Activated T-helper 1 cell treated with Interleukin-2 at 50 U/mL for 16 hours (primary cell): ENCODE measurements around the gene CDC42BPB.

Experiments used
- DNase-seq: peaks from one replicate; pipeline ENCODE4 v3.0.0-alpha.2; 2020; ENCODE audit warnings: low read depth

Gene CDC42BPB

DNA sequence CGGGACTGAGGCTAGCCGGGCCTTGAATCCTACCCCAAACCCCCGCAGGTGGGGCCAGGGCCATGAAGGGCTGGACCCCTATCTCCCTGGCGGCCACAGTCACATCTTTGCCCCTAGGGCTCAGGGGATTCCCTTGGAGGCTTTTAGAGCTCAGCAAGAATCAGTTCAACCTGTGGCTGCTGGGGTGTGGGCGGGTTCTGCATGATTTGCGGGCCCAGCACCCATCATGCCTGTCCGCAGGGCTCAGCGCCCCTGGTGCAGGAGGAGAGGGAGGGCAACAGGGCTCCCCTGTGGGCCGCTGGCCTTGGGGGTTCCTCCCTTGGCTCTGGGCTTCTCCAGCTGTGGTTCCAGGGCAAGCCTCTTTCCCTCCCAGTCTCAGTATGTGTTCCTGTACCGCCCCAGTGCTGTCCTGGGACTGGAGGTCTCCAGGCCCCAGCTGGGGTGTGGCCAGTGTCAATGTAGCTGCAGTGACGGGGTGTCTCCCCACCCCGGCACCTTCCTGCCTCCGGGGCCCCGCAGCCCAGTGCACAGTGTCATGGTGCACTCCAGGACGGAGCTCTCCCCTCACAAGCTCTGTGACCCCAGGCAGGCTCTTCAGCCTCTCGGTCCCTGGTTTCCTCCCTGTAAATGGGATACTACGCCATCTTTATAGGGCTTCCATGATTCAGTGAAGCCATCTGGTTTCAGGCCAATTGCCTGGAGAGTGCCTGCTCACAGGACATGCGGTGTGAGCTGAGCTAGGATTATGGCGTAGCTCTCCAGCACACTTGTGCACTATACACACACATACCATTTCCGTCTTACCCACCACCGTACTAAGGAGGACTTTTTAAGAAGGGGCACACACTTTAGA, 16.8 kb upstream of the CDC42BPB start:
- no peak for DNase-seq

DNA sequence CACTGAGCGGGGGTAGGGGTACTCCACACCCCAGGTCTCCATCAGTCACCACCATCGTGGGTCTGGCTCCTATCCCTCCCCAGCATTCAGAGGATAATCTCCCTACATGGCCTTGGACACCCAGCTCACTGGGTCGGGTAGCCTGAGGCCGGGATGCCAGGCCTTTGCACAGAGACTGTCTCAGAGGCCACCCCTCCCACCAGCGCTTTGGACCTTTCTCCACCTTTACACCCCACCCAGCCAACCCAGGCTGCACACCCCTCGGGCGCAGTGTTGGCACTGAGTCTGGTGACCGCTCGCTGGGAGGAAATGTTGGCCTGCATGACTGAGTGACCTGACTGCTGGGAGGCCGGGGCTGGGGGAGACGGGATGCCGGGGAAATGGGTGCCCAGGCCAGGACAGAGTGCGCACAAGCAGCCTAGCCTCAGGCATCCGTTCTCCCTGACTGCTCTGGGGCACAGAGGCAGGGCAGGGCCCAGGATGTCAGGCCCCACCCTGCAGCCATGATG, 16.1 kb upstream of the CDC42BPB start:
- no peak for DNase-seq

DNA sequence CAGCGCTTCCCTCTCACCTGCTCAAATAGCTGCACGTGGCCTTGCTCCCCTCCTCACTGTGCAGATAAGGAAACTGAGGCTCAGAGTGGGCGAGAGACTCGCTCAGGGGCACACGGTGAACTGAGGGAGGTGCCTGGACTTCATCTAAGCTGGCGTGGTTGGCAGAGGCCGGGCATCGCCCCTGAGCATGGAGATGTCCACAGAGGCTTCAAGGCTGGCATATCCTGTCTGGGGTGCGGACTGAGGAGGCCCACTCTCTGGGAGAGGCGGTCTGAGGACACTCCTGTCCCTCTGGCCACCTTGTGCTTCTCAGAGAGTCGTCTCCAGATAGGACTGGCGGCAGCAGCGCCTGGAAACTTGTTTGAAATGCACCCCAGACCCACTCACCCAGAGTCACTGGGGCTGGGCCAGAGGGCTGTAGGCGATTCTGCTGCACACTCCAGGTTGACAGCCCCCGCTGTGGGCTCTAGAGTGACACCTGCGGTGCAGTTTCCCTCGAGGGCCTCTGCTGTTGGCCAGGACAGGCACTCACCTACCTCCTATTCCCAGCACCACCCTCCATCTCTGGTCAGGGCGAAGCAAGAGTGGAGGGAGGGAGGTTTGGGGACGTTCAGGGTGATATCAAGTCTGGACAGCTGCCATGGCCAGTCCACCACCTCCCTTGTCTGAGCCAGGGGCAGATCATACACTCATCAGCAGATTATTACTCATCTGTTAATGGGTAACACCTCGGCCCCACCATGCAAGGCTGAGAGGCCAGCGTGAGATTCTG, 15.4 kb upstream of the CDC42BPB start:
- no peak for DNase-seq

DNA sequence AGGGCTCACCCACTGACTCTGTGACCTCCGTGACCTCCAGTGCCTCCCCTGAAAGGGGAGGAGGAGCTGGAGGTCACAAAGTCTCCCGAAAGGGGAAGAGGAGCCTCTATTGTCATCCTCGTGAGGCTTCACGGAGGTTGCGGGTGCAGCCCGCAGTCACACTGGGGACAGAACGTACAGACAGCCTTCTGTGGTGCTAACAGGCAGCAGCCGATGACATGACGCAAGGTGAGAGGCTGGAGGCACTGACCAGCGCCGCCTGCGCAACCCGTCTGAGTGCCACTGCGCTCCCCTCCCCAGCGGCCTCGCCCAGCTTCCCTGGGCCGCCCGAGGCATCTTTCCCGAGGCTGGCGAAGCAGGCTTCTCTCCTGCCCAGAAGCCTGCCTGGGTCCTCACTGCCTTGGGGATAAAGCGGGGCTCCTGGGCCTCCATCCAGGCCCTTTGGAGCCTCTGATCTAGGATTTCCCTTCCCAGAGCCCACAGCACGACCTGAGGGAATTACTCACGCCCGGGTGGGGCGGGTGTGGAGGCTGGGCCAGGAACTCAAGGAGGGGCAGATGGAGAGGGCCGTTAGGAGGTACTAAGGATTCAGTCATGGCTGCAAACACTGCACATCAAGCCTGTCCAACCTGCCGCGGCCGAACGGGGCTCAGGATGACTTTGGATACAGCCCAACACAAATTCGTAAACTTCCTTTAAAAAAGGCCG, 14.3 kb upstream of the CDC42BPB start:
- DNase-seq: no peak

DNA sequence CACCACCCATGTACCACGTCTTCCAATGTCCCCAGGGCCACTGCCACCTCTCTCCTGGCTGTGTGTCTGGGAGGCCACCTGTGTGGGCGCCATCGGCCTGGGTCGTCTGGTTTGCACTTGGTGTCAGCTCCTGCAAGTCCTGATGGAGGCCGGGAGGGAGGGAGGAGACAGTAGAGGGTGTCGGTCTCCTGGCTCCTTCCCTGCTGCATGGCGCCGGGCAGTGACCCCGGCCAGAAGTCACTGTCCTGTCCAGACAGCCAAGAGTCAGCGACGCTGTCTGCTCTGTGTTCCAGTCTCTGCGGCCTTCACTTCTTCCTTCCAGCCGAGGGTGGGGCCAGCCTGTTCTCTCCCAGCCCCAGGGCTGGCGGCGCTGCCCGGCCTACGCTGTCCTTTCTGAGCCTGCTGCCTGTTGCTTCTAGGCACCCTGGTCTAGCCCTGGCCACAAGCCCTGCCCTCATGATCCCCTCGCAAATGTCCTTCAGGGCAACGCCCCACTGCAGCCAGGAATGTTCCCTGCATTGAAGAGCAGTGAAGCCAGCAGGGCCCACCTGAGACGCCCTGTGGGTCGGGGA, 13.7 kb upstream of the CDC42BPB start:
- no peak for DNase-seq

DNA sequence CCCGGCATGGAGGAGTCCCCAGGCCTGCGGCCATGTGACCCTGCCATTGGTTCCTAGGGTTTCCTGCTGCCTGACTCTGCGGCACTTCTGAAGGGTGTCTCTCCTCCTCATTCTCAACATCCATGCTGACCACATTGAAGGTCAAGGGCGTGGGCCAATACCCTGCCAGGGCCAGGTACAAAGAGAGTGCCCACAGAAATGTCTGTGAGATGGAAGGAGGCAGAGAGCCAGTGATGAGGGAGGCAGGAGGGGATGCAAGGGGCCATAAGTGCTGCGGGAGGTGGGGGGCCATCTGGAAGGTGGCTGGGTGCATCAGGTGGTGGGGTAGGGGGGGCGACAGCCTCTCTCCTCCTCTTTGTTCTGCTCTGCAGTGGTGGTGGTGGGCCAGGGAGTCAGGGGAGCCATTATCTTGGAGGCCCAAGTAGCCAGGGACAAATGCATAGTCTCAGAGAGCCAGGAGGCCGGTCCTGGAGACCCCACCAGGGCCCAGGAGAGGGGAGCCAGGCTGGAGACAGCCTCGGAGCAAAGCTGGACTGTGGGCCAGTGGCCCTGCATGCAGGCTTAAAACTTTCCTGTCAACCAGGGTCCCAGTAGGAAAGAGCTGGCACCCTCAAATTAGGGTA, 13.0 kb upstream of the CDC42BPB start:
- no peak for DNase-seq

DNA sequence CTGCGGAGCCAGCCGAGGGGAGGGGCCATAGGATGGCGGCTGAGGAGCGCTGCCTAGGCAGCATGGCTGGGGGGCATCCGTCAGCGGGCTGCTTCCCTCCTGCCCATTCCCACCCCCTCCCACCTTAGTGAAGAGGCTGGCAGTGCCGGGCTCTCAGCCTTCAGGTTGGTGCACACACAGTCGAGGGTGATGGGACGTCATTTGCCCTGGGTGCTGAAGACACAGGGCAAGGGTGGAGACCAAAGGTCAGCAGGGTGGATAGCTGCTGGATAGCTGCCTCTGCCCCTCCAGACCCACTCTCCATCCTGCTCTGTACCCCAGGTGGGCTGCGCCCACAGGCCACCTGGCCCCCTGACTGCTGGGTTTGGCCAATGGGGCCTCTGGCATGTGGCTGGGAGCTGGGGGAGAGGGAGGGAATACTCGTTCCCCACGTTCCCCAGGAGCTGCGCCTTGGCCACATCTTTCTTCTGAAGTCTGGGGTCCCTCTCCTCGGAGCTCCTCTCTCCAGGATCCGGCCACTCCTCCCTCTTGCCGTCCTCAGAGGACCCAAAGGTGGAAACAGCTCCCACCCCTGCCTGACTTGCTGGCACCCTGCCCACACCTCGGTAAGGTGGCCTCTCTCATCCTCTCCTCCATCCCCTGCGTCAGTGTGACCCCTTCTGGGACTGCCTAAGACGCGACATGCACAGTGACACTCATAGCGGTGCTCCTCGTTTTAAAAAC, 11.2 kb upstream of the CDC42BPB start:
- DNase-seq: no peak

DNA sequence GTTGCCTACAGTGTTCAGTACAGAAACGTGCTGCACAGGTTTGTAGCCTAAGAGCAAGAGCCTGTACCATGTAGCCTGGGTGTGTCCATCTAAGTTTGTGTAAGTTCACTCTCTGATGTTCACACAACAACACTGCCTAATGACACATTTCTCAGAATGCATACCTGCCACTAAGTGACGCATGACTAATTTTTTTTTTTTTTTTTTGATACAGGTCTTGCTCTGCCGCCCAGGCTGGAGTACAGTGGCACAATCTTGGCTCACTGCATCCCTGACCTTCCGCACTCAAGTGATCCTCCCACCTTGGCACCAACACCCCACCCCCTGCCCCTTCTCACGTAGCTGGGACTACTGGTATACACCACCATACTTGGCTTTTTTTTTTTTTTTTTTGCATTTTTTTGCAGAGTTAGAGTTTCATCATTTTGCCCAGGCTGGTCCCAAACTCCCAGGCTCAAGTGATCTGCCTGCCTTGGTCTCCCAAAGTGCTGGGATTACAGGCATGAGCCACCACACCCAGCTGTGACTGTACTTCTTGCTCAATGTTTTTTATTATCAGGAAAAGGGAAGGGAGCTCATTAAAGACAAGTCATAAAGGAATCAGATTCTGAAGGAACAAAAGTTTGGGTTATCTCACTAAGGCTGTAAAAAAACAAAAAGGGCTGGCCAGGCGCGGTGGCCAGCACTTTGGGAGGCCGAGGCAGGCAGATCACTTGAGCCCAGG, 10.0 kb upstream of the CDC42BPB start:
- DNase-seq: no peak

DNA sequence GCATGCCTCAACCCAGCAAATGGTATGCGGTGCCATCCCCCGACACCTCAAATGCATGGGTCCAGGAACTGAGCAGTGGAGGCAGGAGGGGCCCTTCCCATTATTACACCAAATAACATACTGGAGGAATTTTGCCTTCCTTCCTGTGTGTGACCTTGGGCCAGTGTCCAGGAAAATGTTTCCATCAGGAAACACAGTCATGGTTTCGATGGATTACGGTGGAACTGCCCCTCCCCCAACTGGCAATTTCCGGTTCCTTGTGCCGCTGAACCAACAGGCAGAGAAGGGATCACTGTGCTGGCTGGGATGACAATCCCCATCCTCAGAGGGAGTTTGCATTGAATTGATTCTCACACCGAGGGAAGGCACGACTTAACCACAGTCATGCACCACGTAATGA, 9.1 kb upstream of the CDC42BPB start:
- no peak for DNase-seq

DNA sequence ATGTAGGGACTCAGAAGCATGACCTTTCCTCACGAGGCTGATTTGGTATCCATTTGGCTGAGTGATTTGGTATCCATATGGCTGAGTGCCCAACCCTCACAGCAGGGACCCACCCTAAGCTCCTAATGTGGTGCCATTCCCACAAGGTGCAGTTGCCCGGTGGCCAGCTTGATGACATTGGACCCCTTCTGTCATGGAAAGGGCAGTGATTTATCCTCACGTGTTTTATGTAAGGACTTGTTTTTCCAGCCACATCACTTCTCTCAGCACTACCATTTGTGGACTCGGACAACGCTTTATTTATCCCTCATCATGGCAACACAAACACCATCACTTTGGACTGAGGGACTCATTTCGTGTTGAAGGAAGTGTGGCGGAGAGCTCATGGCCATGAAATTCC, 8.5 kb upstream of the CDC42BPB start:
- DNase-seq: no peak

DNA sequence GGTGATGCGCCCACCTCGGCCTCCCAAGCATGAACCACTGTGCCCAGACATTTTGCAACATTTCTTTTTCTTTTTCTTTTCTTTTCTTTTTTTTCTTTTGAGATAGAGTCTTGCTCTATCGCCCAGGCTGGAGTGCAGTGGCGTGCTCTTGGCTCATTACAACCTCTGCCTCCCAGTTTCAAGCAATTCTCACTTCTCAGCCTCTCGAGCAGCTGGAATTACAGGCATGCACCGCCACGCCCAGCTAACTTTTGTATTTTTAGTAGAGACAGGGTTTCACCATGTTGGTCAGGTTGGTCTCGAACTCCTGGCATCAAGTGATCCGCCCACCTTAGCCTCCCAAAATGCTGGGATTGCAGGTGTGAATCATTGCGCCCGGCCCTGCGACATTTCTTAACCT, 7.6 kb upstream of the CDC42BPB start:
- no peak for DNase-seq

DNA sequence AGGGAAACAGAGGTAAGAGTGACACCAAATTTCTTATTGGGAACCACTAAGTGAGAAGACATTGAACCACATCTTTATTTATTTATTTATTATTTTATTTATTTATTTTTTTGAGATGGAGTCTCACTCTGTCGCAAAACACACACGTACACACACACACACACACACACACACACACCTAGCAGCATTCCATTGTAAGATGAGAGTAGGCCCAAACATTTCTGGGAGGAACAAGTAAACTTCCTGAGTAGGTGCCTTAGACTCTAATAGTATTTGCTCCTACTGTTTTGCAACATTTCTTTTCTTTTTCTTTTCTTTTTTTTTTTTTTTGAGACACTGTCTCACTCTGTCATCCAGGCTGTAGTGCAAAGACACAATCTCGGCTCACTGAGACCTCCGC, 7.1 kb upstream of the CDC42BPB start:
- DNase-seq: no peak

DNA sequence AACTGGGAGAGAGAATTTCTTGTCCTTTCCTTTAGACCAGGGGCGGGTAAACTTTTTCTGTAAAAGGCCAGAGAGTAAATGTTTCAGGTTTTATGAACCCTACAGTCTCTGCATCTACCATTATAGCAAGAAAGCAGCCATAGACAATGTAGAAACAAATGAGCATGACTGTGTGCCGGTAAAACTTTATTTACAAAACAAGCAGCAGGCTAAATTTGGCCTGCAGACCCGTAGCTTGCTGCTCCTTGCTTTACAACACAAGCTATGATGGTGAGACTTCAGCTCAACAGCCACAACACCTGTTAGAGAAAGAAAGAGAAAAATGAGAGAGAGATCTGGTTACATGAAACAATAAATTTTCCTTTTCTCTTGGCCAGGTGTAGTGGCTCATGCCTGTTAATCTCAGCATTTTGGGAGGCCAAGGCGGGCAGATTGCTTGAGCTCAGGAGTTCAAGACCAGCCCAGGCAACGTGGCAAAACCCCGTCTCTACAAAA, 4.2 kb upstream of the CDC42BPB start:
- no peak for DNase-seq

DNA sequence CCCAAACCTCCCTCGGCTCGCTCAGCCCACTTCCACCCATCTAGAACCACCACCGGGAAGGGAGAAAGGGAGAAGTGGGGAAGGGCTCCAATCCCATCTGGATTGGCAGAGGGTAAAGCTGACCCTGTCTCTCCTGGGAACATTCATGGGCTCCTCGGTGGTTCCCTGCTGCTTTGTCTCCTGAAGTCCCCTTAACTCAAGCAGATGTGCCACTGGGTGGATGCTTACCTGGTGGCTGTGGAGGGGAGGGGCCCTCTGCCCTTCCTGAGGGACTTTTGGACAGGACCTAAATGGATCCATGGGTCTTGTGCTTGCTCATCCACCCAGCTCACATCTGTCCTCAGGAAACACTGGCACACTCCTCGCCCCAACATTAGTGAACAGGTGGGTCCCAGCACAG, 2.2 kb upstream of the CDC42BPB start:
- no peak for DNase-seq

DNA sequence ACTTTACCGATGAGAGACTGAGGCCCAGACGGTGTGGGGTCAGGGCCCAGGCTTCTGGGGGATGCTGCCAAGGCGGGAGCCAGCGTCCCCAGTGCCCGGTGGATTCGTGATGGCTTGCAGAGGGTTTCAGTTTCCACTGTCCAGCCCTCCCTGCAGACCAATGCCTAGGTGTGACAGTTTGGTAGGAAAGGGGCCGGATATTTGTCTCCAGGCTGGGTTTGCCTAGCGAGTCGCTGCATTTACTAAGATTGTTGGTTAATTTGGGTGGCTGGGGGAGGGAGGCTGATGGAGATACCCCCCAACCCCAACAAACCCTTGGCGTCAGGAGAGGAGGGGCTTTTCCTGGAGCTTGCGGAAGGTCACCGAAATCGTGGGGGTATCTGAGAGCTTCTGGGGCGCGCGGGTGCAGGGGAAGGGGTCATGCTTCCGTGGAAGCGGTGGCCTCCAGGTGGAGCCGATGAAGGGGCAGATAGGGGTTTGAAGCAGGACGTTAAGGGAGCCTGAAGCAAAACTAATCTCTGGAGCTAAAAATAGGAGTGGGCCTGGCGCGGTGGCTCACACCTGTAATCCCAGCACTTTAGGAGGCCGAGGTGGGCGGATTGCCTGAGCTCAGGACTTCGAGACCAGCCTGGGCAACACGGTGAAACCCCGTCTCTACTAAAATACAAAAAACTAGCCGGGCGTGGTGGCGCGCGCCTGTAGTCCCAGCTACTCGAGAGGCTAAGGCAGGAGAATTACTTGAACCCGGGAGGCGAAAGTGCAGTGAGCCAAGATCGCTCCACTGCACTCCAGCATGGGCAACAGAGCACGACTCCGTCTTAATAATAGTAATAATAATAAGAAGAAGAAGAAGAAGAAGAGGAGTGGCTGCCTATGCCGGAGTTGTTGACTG, 1.1 kb upstream of the CDC42BPB start:
- no peak for DNase-seq

DNA sequence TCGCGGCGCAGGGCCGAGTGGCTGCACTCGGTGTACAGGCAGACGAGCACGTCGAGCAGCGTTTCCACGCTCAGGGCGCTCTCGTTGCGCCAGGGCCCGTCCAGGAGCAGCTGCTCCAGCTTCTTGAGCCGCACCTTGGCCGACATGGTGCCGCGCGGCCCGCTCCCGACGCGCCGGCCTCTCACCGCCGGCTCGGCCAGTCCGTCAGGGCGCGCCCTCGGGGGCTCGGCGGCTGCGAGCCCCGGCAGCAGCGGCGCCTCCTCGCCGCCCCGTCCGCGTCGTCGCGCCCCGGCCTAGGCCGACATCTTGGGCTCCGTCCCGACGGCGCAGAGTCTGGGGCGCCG, 349 bp downstream of the CDC42BPB start:
- DNase-seq: no peak

DNA sequence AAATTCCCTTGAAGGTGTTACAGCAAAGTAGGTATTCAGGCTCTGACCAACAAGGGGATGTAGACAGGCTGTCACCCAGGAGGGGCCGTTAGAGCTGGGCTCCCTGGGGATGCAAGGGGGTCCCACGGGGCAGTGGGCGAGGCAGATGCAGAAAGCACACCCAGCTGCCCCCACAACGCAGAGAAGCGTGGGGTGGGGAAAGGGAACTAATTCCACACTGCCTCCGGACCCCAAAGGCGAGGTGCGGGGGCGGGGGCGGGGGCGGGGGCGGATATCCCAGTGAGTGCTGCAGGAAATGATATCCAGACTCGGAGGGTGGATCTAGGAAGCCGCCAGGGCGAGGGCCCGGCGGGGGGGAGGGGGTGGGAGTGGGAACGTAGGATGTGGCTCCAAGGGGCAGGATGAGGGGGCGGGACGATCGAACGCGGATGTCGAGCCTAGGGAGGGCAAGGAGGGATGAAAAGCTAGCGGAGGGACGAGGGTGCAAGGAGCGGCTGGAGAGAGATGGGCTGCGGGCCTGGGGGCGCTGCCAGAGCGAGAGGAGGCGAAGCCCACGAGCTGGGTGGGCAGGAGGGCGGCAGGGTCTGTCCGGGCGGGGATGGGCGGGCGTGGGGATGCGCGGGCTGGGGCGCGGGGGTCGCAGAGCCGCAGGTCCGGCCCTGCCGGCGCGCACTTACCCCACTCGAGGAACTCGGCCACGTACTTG, 874 bp downstream of the CDC42BPB start:
- DNase-seq: no peak

DNA sequence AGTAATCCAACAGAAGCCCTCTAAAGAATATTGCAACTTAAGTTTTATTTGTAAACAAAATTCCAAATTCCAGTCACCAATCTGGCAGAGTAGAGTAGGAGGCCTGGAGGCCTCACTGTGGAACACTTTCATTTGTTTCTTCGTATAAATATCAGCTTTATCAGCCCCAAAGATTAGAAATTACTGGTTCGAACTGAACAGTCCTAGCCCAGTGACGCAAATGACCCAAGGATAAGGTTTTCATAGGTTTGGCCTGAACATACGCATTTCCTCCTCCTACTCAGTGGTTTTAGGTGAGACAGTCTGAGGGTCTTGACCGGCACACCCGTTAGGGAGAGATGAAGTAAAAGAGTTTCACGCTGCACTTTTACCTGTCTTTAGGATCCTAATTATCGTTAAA, 1.7 kb downstream of the CDC42BPB start:
- no peak for DNase-seq

DNA sequence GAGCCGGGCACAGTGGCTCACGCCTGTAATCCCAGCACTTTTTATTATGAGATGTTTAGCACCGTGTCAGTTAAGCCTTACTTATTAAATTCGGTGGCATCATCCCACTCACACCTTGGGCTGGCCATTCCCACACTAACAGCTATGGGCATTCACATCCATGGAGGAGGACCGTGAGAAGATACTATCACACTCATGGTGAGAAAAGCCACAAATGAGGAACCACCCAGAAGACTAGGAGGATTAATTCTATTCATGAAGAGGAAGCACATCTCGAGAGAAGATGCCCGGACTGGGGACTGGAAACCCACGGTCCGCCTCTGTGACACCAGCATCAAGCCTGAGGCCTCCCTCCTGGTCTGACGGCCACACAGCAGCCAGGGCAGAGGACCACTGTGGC, 4.9 kb downstream of the CDC42BPB start:
- no peak for DNase-seq
